ENCODE results near the gene C17orf107.
A peak's percentile ranks its signal among the peaks of the same experiment; 100 is the strongest.
"Not testable (repeated sequence)": the region's sequence is repeated elsewhere in the genome, so short reads cannot be mapped to it uniquely, and the experiment has no call there.

C17orf107 gene

DNA sequence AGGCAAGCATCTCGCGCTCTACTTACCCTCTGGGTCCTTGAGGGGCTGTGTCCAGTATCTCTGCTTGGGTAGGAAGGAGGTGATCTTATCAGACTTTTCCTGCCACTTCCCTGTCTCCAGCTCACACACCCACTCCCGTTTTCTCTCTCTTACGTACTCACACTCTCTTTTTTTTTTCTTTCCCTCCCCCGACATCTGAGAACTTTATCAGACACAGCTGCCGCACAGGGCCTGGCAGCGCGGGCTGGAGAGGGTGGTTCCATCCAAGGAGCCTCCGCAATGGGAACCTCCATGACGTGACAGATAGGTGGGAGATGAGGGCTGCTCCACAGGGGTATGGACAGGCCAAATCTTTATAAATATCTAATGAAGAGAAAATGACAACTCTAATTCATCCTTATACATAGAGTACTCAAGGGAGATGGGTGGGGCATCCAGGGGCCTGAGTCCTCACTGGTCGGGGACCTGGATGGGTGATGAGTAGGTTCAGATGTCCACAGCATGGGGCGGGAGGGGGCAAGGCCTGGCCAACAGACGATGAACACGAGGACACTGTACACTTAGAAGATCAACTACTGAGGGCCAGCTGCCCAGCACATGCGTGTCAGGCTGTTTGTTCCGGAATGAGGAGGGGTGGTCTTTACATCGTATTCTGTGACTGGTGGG lies 42.9 kb upstream of the C17orf107 start:
- no peak for DNase-seq (ENCODE audit: low read depth)
- H3K4me3 ChIP-seq (ENCODE audit: low read length) = no peak overlapping the region
- TF ChIP-seq, protein P1, sequence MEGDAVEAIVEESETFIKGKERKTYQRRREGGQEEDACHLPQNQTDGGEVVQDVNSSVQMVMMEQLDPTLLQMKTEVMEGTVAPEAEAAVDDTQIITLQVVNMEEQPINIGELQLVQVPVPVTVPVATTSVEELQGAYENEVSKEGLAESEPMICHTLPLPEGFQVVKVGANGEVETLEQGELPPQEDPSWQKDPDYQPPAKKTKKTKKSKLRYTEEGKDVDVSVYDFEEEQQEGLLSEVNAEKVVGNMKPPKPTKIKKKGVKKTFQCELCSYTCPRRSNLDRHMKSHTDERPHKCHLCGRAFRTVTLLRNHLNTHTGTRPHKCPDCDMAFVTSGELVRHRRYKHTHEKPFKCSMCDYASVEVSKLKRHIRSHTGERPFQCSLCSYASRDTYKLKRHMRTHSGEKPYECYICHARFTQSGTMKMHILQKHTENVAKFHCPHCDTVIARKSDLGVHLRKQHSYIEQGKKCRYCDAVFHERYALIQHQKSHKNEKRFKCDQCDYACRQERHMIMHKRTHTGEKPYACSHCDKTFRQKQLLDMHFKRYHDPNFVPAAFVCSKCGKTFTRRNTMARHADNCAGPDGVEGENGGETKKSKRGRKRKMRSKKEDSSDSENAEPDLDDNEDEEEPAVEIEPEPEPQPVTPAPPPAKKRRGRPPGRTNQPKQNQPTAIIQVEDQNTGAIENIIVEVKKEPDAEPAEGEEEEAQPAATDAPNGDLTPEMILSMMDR (conservative IDR thresholded peaks at IDR 0.05; ENCODE audit: low read length) = no peak

DNA sequence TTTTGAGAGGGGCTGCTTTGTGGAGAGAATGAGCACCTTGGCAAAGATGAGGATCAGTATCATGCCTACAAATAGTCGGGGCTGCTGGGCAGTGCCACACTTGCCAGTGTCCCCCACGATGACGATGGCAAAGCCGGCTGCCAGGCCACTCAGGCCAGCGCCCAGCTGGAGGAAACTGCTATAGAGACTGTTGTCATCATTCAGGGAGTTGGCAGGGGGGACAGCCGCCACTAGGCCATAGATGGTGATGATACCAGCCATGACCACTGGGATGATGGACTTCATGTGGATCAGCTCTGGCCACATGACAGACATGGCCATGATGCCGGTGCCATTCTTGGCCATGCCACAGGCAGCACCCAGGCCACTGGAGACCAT lies 42.4 kb upstream of the C17orf107 start:
- no peak for DNase-seq (ENCODE audit: low read depth)
- TF ChIP-seq, protein P1 (conservative IDR thresholded peaks at IDR 0.05; ENCODE audit: low read length) = no peak
- H3K4me3 ChIP-seq (ENCODE audit: low read length) = no peak overlapping the region

DNA sequence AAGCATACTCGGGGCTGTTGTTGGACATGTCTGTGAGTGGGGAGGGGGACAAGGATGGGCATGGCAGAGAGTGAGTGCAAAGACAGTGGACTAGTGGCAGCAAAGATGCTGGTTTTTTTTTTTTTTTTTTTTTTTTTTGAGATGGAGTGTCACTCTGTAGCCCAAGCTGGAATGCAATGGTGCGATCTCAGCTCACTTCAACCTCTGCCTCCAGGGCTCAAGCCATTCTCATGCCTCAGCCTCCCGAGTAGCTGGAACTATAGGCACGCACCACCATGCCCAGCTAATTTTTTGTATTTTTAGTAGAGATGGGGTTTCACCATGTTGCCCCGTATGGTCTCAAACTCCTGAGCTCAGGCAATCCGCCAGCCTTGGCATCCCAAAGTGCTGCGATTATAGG lies 42.0 kb upstream of the C17orf107 start:
- not testable (repeated sequence) for H3K4me3 ChIP-seq (ENCODE audit: low read length); DNase-seq (ENCODE audit: low read depth)

DNA sequence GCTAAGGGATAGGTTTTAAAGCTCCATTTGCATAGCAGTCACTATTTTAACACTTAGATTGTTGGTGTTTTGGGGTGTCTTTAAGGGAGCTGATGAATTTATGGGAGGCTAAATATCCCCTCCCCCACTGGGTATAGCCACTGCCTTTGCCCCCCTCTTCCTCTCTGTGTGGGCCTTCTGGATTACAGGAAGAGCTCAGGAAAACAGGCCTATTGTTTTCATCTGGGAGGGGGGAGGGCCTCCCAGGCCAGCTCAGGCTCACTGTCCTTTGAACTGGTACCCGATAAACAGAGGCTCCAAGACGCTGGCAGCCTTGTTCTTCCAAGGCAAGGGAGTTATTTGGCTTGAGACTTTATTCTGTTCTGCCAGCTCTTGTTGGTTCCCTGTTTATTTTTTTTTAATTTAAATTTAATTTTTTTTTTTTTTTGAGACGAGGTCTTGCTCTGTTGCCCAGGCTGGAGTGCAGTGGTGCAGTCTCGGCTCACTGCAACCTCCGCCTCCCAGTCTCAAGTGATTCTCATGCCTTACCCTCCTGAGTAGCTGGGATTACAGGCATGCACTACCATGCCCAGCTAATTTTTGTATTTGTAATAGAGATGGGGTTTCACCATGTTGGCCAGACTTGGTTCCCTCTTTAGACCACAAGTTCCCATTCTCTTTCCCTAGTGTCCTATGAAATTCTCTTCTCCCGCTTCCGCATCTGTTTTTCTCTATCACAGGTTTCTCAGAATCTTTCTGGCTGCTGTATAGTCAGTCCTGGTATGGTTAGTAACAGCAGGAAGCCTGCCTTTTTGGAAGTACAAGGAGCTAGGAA lies 41.1 kb upstream of the C17orf107 start:
- no peak overlapping the region for H3K4me3 ChIP-seq (ENCODE audit: low read length)
- TF ChIP-seq, protein P1 (conservative IDR thresholded peaks at IDR 0.05; ENCODE audit: low read length) = no peak
- DNase-seq (ENCODE audit: low read depth) = no peak

DNA sequence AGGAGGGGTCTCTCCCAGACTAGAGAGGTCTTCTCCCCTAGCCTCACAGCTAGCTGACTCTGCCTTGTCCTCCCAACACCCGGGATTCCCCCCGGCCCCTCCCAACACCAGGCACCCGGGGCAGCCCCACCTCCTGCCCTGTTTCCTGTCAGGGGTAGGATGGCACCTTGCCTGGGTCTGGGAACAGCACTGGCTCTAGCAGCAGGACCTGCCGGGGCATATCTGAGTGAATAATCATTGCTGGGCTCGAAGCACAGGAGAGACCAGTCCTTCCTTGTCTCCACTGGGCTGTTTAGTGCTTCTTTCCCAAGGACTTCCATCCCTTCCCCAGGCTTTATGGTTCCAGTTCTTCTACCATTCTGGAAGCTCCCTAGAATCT lies 40.5 kb upstream of the C17orf107 start:
- TF ChIP-seq, protein P1 (conservative IDR thresholded peaks at IDR 0.05; ENCODE audit: low read length) = no peak
- H3K4me3 ChIP-seq (ENCODE audit: low read length) = no peak overlapping the region
- peak; percentile 35 for DNase-seq (ENCODE audit: low read depth)

DNA sequence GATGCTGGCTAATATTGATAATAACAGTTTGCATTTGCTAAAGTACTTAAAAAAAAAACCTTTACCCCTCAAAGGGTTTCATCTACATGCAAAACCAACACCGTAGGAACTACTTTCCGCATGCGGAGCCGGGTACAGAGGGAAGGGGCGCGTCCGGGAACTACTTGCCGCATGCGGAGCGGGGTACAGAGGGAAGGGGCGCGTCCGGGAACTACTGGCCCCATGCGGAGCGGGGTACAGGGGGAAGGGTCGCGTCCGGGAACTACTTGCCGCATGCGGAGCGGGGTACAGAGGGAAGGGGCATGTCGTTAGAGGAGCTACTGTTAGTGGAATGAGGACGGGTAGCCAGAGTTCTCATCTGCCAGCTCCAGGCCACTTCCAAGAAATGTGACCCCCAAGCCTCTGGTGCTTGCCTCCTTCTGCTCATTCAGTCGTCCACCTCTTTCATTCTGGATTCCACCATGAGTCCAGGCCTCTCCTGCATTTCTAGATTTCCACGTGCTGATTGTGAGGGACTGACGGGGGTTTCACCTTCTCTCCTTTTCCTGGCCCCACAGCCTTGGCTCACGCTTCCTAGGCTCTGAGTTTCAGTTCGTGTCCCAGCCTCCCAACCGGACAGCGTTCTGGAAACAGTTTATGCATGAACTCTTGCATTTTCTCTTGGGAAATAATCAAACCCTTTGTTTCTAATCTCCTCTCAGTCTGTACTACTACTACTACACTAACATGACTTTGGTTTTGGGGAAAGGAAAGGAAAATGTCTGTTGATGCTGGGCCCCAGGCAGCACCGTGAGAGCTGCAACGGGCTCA lies 39.3 kb upstream of the C17orf107 start:
- H3K4me3 ChIP-seq (ENCODE audit: low read length) = no peak overlapping the region
- TF ChIP-seq, protein P1 (conservative IDR thresholded peaks at IDR 0.05; ENCODE audit: low read length) = no peak
- no peak for DNase-seq (ENCODE audit: low read depth)

DNA sequence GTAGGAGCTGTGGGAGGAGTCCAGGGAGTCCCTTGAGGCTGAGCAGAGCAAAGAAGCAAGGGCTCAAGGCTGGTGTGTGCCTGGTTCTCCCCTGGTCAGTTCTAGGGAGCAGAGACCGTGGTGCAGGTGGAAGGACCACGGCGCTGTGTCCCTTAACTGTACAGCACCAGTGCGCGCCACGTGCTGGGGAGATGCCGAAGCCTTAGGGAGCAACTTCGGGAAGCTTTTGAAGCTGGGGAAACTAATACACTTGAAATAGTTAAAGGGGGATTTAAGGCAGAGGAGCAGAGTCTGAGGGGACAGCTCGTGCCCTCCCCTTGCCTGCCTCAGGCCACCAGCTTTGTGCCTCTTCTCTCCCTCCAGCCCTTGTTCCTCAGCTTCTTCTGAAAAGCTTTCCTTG lies 38.7 kb upstream of the C17orf107 start:
- TF ChIP-seq, protein P1 (conservative IDR thresholded peaks at IDR 0.05; ENCODE audit: low read length) = no peak

More for the DNA sequence above, 38.7 kb upstream of the C17orf107 start:
- DNase-seq (ENCODE audit: low read depth) = no peak
- H3K4me3 ChIP-seq (ENCODE audit: low read length) = no peak overlapping the region
